H1 (cell line): Measurements from ENCODE around the gene OBSCN. TPM values are rescaled to one million over a fixed set of nuclear protein-coding genes. Genes with fewer than 3 reads are reported as not detected.
A peak's percentile ranks its signal among the peaks of the same experiment; 100 is the strongest.

ENCODE experiments used
- CTCF ChIP-seq, 3 experiments: IDR thresholded peaks; 1 replicate in 2 of 3; 2 replicates in 1 of 3; pipeline versions ENCODE4 v1.5.1 to v1.6.1; 2011; ENCODE audit warnings: low read length in 3 of 3, mild to moderate bottlenecking in 3 of 3, inconsistent platforms in 2 of 3, low read depth in 1 of 3, moderate library complexity in 1 of 3; ENCODE audit not compliant: insufficient read depth in 1 of 3; ENCODE audit errors: control extremely low read depth in 1 of 3
- NRF1 ChIP-seq: IDR thresholded peaks from 2 replicates; pipeline ENCODE4 v1.6.1; 2011; ENCODE audit warnings: mild to moderate bottlenecking, low read depth, low read length, improper control_type of control experiment
- PHF8 ChIP-seq: fragments of 200-600 bp; sonication (generic); conservative IDR thresholded peaks from 2 replicates; pipeline ENCODE4 v1.7.1; 2012; ENCODE audit warnings: low read depth, mild to moderate bottlenecking, inconsistent platforms, low read length, moderate library complexity
- SP1 ChIP-seq: IDR thresholded peaks from 2 replicates; pipeline ENCODE4 v1.6.1; 2011; ENCODE audit warnings: low read depth, low read length
- SUZ12 ChIP-seq: fragments of 200-600 bp; sonication (generic); IDR thresholded peaks from 2 replicates; pipeline ENCODE4 v1.6.1; 2012; ENCODE audit warnings: mild to moderate bottlenecking, inconsistent platforms, low read length, moderate library complexity, mixed read lengths
- polyA plus RNA-seq, 7 experiments: library from polyadenylated mRNA; depleted of rRNA in 3 of 7; stranded (reverse) in 5 of 7; unstranded in 2 of 7; fragments of >200 nt in 5 of 7; fragments of 200-250 nt in 2 of 7; gene quantifications; 1 replicate in 5 of 7; 2 replicates in 1 of 7; 4 replicates in 1 of 7; pipeline versions ENCODE4 v1.2.1 to v1.2.3, GENCODE V29; 2011 to 2013; ENCODE audit warnings: missing spikeins in 2 of 7, mixed read lengths in 2 of 7
- total RNA-seq: library from RNA; stranded (reverse); fragmentation: NEBNext Ultra II Directional; extraction: Animal tissue kit (Norgen Biotek cat#: 25700); gene quantifications from 2 replicates; pipeline ENCODE4 v1.2.1, GENCODE V29; 2021

The OBSCN gene
- total and polyA plus RNA-seq, 2 of the 8 experiments (the other 6 are each of a cell fraction or from before 2014, with no cell fraction given), result 7.5 to 28.4 TPM

- TF ChIP-seq PHF8, result peak; percentile 37; the same call in 1 of the 2 replicates
- no peak for TF ChIP-seq NRF1
- peak in 2 of 3 experiments; percentile 59 to 63; a peak in 3 of 4 replicates for TF ChIP-seq CTCF (IDR thresholded peaks at IDR 0.05; ENCODE audit: control extremely low read depth in 1 of 3, insufficient read depth in 1 of 3, low read depth in 1 of 3, low read length in 3 of 3)
- 0 out of 2 replicates have a peak, but pooled peaks have one; percentile 52 for TF ChIP-seq SP1
- no peak for TF ChIP-seq SUZ12
- TF ChIP-seq, all 59 proteins: peak for 10
Measured at GRCh38 chr1:228212966-228213844, 5.4 kb downstream of the OBSCN start (continued).
